Smooth muscle cell (in vitro differentiated cells): ENCODE results near the gene CLDN24. TPM values are rescaled to one million over a fixed set of nuclear protein-coding genes. Genes with fewer than 3 reads are reported as not detected.

Experiments used
- DNase-seq: peaks from one replicate; lab custom pipeline; 2025; ENCODE audit not compliant: unreplicated experiment; lab: John Stamatoyannopoulos, UW
- H2AFZ ChIP-seq: fragments of 200-600 bp; sonication (generic); 2 replicates; pipeline ENCODE4 v1.6.0; 2016; ENCODE audit warnings: antibody characterized with exemption, low read depth, mild to moderate bottlenecking
- H3F3A ChIP-seq: fragments of 200-600 bp; sonication (generic); 2 replicates; pipeline ENCODE4 v1.6.0; 2017; ENCODE audit warnings: antibody characterized with exemption, low read depth
- H3K27ac ChIP-seq: fragments of 200-600 bp; sonication (generic); 2 replicates; pipeline ENCODE4 v1.5.1; 2016; ENCODE audit warnings: low read depth, mild to moderate bottlenecking
- H3K27me3 ChIP-seq: fragments of 200-600 bp; sonication (generic); 2 replicates; pipeline ENCODE4 v1.6.1; 2016; ENCODE audit warnings: low read depth, mild to moderate bottlenecking
- H3K36me3 ChIP-seq: fragments of 200-600 bp; sonication (generic); 2 replicates; pipeline ENCODE4 v1.5.1; 2016; ENCODE audit warnings: low read depth
- H3K4me1 ChIP-seq: fragments of 200-600 bp; sonication (generic); 2 replicates; pipeline ENCODE4 v1.5.1; 2016; ENCODE audit warnings: low read depth
- H3K4me2 ChIP-seq: fragments of 200-600 bp; sonication (generic); 2 replicates; pipeline ENCODE4 v1.6.0; 2016; ENCODE audit warnings: mild to moderate bottlenecking
- H3K4me3 ChIP-seq: fragments of 200-600 bp; sonication (generic); 2 replicates; pipeline ENCODE4 v1.5.1; 2016; ENCODE audit warnings: mild to moderate bottlenecking
- H3K79me2 ChIP-seq: fragments of 200-600 bp; sonication (generic); 2 replicates; pipeline ENCODE4 v1.6.0; 2016; ENCODE audit warnings: low read depth, mild to moderate bottlenecking
- H3K9ac ChIP-seq: fragments of 200-600 bp; sonication (generic); 2 replicates; pipeline ENCODE4 v1.6.0; 2016; ENCODE audit warnings: low read depth
- H3K9me3 ChIP-seq: fragments of 200-600 bp; sonication (generic); replicated peaks from 2 replicates; pipeline ENCODE4 v1.5.1; 2016; ENCODE audit warnings: low read depth
- H4K20me1 ChIP-seq: fragments of 200-600 bp; sonication (generic); 2 replicates; pipeline ENCODE4 v1.6.0; 2016; ENCODE audit warnings: low read depth
- CTCF ChIP-seq: fragments of 200-600 bp; sonication (generic); IDR thresholded peaks from 2 replicates; pipeline ENCODE4 v1.5.1; 2017; ENCODE audit warnings: borderline replicate concordance, mild to moderate bottlenecking, antibody characterized with exemption; ENCODE audit not compliant: insufficient read depth, poor library complexity, severe bottlenecking
- WGBS: methylation state at CpG from one replicate; pipeline ENCODE4 v1.1.7; 2016; ENCODE audit warnings: low lambda C conversion rate; 5-methylcytosine and 5-hydroxymethylcytosine counted together
- polyA plus RNA-seq: library from polyadenylated mRNA; unstranded; fragments of >200 nt; fragmentation: Nextera tagmentation; extraction: Ambion mirVana; gene quantifications from 2 replicates; pipeline ENCODE4 v1.2.1, GENCODE V29; 2016
- total RNA-seq: library from RNA; depleted of rRNA; stranded (reverse); fragments of >200 nt; gene quantifications from 2 replicates; pipeline ENCODE4 v1.2.3, GENCODE V29; 2014

Gene CLDN24
- total RNA-seq (not detected in 2 replicates), polyA plus RNA-seq (not detected in 2 replicates)

DNA sequence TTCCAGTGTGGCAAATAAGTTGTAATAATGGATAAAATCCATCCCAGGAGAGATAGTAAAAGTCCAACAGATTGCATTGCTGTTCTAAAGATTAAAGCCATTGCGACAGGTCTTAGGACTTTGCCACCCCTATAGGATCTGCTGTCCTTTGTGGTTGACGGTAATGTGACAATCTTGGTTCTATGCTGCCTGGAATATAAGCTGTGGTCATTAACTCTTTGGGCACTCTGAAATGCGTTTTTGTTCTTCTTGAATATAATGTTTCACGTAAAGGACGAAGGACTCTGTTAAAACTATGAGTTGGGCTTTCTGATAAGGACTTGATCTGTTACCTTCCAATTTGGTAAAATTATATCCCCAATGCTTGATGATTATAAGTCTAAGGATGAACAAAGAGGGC is at the start of gene CLDN24:
Gene CLDN24, minus strand, starts transcription at position 101 of the 400 bp plus-strand sequence. Its CDS starts 0 bp downstream, at position 101.
- H3K9ac ChIP-seq, result no peak within 1 kb of the TSS
- no peaks in the 10 kb centered on the region for H3K27me3 ChIP-seq
- no peak within 1 kb of the TSS for H2AFZ ChIP-seq
- TF ChIP-seq CTCF, result no peak
- H4K20me1 ChIP-seq, result no peaks in the 10 kb centered on the region
- no peaks in the 10 kb centered on the region for H3F3A ChIP-seq
- H3K4me2 ChIP-seq, result no peak within 1 kb of the TSS
- no peak within 1 kb of the TSS for H3K27ac ChIP-seq
- H3K9me3 ChIP-seq, result no peaks in the 10 kb centered on the region
- H3K4me1 ChIP-seq, result no peaks in the 10 kb centered on the region
- no peaks in the 10 kb centered on the region for H3K36me3 ChIP-seq
- no peaks in the 10 kb centered on the region for H3K79me2 ChIP-seq
- no peak within 1 kb of the TSS for H3K4me3 ChIP-seq
- DNase-seq, result no peak
- 95% methylated on average over 5 of the region's 5 CpGs for WGBS

DNA sequence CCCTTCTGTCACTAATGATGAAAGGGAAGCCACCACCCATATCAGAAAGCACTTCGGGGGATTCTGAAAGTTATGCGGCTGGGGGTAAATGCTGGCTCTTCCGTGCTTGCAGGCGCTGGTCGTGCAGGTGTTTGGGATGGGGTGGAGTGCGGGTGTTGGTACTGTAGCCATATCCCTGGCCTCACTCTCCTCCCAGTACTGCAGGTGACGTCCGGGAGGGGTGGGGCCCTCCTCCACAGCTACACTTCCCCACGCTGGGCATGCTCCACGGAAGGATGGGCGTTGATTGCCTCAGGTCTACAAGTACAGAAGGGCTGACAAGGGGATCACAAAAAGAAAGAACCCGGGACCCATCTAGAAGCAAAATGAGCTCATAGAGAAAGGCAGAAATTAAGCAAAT is 48.6 kb upstream of the CLDN24 start:
- Histone ChIP-seq H3K9me3 (no peaks in the 10 kb centered on the region), H2AFZ (no peak overlapping the region), H3K36me3 (no peaks in the 10 kb centered on the region), H3K79me2 (no peaks in the 10 kb centered on the region), H3K4me3 (no peak overlapping the region), H3K4me1 (peaks cover 4% of the 10 kb centered on the region), H3F3A (no peaks in the 10 kb centered on the region), H3K9ac (no peak overlapping the region), H4K20me1 (no peaks in the 10 kb centered on the region), H3K4me2 (no peak overlapping the region), H3K27ac (no peak overlapping the region), H3K27me3 (no peaks in the 10 kb centered on the region)
- TF ChIP-seq CTCF, result no peak
- 81% methylated on average over 12 of the region's 12 CpGs for WGBS
- no peak for DNase-seq

DNA sequence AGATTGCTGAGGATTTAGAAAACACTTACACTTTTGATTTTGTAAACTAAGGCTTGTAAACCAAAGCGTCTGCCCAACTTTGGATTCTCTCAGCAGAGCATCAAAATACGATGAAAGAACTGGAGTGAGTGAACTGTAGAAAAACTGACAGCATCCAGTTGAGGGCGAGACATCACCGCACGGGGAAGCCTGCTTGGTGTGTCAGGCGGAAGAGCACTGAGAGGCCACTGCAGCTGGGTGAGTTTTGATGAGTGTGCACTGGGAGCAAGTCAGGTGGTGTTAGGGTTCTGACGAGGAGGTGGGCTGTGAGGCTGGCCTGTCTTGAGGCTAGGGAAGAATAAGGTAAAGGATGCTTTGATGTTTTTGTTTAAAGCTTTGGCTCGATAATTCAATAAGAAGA is 46.8 kb upstream of the CLDN24 start:
- H3K36me3 ChIP-seq, result no peaks in the 10 kb centered on the region
- H2AFZ ChIP-seq, result no peak overlapping the region
- H3K79me2 ChIP-seq, result no peaks in the 10 kb centered on the region
- no peaks in the 10 kb centered on the region for H3F3A ChIP-seq
- 73% methylated on average over 8 of the region's 8 CpGs for WGBS
- no peak overlapping the region for H3K27ac ChIP-seq
- no peak overlapping the region for H3K4me3 ChIP-seq
- no peak overlapping the region for H3K9ac ChIP-seq
- H3K27me3 ChIP-seq, result no peaks in the 10 kb centered on the region
- no peak for DNase-seq
- H4K20me1 ChIP-seq, result no peaks in the 10 kb centered on the region
- no peak overlapping the region for H3K4me2 ChIP-seq
- H3K4me1 ChIP-seq, result no peaks in the 10 kb centered on the region
- no peak for TF ChIP-seq CTCF
- no peaks in the 10 kb centered on the region for H3K9me3 ChIP-seq

DNA sequence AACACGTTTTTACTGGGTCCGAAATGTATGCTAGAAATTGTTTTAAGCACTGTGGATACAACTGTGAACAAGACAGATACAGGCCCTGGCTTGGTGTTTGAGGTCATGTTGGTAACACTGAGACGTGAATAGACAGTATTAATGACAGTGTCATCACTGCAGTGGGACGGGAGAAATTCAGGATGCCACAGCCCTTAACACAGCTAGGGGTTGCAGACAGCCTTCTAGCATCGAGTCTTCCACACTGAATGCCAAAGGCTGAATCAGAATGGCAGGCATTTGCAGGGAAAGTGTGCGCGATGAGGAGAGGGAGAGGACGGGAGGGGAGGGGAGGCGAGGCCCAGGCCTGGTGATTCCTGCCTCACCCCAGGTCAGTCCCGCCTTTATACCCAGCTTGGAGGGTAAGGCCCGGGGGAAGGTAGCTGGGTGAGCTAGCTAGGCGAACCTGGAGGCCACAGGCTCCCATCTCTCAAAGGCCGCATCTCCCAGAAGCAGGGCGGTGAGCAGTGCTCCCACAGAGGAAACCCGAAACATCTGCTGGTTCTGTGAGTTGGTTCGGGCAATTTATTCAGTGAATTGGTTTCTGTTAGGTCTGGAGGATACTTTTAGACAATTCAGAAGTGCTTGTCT is 44.1 kb upstream of the CLDN24 start:
- Histone ChIP-seq H2AFZ (no peak overlapping the region), H3K36me3 (no peaks in the 10 kb centered on the region), H3K79me2 (no peaks in the 10 kb centered on the region), H3K9me3 (no peaks in the 10 kb centered on the region), H4K20me1 (no peaks in the 10 kb centered on the region), H3K27ac (no peak overlapping the region), H3K4me1 (no peaks in the 10 kb centered on the region), H3F3A (no peaks in the 10 kb centered on the region), H3K27me3 (no peaks in the 10 kb centered on the region), H3K4me2 (no peak overlapping the region), H3K9ac (no peak overlapping the region), H3K4me3 (no peak overlapping the region)
- 76% methylated on average over 16 of the region's 16 CpGs for WGBS
- no peak for TF ChIP-seq CTCF
- DNase-seq, result no peak
